SH-SY5Y (cell line): ENCODE data around the gene GCLC.

ENCODE experiments used
- GATA2 ChIP-seq: IDR thresholded peaks from 2 replicates; pipeline ENCODE4 v1.6.1; 2011; ENCODE audit warnings: mild to moderate bottlenecking, low read depth, low read length
- GATA3 ChIP-seq: IDR thresholded peaks from 2 replicates; pipeline ENCODE4 v1.6.1; 2011; ENCODE audit warnings: low read depth, mild to moderate bottlenecking, low read length, moderate library complexity

GCLC gene

DNA sequence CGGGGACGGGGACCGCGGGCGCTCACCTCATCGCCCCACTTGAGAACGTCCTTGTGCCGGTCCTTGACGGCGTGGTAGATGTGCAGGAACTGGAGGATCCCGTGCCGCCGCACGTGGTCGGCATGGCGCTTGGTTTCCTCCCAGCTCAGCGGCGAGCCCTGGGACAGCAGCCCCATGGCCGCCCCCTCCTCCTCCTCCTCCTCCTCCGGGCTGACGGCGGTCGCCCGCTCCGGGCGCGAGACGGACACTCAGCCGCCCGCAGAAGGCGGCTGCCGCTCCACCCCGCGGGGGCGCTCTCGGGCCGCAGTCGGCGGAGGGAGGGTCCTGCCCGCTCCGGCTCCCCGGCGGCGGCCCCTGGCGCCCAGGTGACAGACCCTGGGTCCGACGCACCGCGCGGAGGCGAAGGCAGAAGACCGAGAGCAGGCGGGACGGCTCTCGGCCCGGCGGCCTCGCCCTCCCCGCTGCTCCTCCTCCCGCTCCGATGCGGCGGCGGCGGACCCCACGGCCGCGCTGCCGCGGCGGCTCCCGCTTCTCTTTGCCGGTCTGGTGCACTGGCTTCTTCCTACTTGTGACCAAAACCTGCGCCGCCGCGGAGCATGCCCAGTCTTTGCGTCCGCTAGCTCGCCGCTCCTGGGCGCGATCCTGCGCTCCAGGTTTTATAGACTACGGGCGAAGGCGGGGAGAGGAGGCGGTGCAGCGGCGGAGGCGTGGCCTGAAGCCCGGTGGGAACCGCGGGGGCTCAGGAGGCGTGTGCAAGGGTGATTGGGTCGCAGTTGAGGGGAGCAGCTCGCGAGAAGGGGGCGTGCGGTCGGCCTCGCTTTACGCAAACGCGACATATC, at the start of gene GCLC:
GCLC (minus strand) TSS at position 632 of the 839 bp plus-strand sequence; CDS start at position 176, 456 bp downstream.
- TF ChIP-seq GATA3 (no peak), GATA2 (peak; percentile 16; the same call in 1 of the 2 replicates)

DNA sequence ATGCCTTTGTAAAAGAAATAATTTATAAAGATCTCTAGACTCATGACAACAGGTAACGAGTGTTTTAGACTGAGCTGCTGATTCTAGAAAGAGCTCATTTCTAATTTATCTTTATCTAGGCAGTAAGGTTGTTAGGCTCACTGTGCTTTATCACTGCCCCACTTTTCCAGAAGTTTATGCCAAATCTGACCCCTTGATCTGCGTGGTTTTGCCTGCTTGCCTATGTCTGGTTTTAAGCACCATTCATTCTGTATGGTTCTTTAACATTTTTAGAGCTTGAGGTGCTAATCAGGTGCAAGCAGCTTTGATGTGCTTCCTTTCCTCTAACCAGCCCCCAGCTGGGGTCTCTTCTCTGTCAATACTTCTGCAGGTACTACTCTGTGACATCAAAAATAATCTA, 49.7 kb upstream of the GCLC start:
- TF ChIP-seq GATA2 (no peak), GATA3 (no peak)

DNA sequence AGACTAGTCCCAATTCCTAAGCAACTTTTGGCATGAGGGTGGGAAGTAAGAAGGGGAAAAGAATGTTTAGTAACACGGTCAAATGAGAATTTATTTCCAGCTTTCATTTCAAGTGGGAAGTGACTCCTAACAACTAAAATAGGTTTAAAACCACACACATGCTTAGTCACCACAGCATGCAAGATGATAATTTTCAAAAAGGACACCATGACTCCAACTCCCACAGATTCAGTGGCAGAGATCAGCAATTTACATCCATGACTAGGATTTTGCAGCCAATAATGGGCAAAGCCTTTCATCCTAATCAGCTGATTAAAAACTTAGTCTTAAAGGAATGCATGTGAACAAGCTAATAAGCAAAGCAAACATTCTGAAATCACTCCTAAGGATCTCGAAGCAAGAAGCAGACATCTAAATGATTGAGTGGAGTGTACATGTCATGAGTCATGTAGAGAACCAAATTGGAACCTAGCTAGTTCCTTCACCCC, 48.1 kb upstream of the GCLC start:
- TF ChIP-seq GATA3 (no peak), GATA2 (no peak)

DNA sequence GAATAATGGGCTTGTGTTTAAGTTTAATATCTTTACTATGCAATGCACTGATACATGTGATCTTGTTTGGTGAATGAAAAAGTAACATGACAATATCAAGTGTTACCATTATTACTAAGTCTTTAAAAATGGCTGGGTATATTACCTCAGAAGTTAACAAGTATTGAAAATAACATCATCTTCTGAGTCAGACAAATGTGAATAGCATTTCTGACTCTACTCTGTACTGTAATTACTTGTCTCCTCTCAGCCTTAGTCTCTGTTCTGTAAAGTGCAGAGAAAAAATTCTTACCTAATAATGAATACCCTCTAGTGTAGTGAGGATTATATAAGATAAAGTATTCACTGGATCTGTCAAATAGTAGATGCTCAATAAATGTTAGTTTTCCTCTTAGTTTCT, 47.0 kb upstream of the GCLC start:
- no peak for TF ChIP-seq GATA2
- TF ChIP-seq GATA3 = no peak

DNA sequence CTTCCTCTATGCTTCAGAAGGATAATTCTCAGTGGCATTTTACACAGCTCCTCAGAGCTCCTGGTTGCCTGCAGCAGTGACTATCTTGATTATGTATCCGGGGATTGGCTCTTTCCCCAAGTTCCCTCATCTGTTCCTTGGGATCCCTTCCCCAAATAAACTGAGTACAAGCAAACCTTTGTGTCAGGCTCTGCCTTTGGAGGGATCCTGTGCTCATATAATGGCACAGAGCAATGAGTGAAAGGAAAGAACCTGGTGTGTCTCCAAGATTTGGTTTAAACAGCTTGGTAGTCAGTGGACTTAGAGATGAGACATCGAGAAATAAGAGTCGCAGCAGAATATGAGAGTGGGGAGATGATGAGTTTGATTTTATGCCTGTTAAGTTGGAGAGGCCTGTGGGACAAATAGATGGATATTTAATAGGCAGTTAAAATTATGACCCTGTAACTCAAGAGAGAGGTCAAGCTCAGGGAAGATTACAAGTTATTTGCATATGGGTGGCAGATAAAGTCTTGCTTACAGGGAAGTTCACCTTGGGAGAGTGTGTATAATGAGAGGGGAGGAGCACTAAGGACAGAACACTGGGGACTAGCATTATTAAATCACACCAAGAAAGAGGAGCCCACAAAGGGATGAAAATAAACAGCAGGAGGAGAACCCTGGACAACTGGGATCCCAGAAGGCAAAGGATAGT, 44.1 kb upstream of the GCLC start:
- TF ChIP-seq GATA3 (no peak), GATA2 (no peak)

DNA sequence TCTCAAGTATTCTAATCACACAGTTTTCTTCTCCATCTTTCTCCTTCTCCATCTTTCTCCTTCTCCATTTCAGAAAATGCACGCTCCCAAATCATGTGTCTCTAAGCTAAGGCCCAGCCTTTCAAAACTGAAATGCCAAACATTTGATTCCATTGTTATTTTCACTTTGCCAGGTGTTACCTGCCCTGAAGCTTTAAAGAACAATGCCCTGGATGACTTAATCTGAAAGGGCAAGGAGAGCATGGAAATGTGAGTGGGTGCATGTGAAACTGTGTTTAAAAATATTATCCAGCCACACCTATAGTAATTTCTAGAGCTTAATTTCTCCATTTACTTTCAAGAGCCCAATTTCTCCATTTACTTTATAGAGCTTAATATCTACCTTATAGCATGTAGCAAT, 42.4 kb upstream of the GCLC start:
- TF ChIP-seq GATA3 (no peak), GATA2 (no peak)

DNA sequence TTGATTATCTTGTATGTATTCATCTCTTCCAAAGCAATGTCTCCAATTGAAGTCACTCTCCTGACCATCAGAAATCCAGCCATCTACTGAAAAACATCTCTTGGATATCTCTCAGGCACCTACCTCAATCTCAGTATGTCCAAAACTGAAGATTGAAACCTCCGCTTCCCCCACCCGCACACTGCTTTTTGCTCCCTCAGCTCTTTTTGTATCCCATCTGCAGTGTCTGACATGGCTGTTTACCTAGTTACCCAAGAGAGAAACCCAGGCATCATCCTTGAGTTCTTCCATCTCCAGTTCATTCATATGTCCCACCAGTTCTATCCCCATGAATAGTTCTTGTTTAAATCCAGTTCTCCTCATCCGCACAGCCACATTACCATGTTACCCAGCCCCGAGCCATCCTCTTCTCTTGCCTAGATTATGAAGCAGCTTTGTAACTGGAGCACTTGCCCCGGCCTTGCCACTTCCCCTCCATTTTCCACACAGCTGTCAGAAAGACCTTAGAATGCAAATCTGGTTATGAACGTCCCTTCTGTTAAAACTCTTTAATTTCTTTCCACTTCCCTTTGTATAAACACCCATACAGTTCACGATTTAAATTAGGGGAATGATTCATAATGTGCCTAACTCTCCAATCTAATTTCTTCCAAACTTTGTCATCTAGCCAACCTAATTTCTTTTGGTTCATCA, 40.5 kb upstream of the GCLC start:
- TF ChIP-seq GATA2 = no peak
- TF ChIP-seq GATA3 = no peak

DNA sequence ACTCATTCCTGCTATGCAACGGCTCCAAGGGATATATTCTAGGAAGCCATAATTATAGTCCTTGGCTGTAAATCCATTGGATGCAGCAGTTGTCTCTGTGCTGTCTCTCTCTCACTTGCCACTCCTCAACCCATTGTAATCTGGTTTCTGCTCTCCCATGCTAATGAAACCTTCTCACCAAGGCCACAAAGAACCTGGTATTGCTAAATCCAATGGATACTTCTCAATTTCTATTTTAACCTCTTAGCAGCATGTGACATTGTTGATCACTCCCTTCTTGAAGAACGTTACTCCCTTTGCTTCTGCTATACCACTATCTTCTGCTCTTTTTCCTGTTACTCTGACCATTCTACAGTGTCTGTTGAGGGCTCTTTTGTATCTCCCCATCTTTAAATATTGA, 39.8 kb upstream of the GCLC start:
- no peak for TF ChIP-seq GATA2
- TF ChIP-seq GATA3 = no peak

DNA sequence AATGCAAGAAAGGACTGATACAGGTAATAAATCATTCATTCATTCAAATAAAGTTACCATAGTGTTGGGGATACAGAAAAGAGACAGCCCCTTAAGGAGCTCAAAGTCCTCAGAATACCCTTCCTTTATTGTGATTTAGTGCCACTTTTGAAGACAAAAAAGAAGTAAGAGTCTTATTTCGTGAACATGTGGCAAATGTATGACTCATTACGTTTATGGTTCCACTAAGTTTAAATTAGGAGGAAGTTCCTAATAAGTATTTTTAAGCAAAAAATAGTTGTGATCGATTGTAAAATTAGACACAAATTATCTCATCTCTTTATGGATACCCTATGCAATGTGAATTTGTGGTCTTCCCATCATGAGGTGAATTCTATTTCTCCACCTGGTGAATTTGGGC, 38.5 kb upstream of the GCLC start:
- TF ChIP-seq GATA2 = no peak
- TF ChIP-seq GATA3 = no peak

DNA sequence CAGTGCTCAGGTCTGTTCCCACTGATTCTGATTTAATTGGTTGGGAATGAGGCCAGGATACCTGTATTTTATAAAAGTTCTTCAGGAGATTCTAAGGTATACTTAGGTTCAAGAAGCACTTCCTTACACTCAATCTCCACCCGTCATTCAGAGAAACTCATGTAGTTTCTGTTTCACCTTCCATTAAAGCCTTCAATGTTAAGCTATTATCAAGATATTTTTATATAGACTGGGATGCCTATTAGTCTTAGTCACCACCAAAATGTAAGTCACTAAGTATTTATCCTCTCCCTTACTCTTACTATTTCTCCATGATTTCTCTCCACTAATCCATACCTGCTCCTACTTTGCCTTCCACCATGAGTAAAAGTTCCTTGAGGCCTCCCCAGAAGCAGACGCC, 38.1 kb upstream of the GCLC start:
- no peak for TF ChIP-seq GATA3
- TF ChIP-seq GATA2 = no peak

DNA sequence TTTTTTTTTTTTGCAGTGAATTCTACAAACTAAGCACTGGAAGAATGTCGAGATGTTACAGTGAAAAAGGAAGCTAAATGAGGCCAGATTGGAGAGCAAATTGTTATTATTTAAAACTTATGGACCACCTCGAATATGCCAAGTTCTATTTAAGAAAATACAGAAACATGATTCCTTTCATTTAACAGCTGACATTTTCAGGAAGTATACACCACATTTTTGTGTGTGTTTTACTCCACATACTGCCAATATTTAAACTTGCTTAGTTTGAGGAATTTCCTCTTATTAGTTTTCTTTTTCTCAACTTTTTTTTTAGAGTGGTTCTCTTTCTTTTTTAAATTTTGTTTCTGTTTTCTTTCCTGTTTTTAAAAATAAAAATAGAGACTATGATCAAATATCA, 37.0 kb upstream of the GCLC start:
- TF ChIP-seq GATA2 = no peak
- TF ChIP-seq GATA3 = no peak

DNA sequence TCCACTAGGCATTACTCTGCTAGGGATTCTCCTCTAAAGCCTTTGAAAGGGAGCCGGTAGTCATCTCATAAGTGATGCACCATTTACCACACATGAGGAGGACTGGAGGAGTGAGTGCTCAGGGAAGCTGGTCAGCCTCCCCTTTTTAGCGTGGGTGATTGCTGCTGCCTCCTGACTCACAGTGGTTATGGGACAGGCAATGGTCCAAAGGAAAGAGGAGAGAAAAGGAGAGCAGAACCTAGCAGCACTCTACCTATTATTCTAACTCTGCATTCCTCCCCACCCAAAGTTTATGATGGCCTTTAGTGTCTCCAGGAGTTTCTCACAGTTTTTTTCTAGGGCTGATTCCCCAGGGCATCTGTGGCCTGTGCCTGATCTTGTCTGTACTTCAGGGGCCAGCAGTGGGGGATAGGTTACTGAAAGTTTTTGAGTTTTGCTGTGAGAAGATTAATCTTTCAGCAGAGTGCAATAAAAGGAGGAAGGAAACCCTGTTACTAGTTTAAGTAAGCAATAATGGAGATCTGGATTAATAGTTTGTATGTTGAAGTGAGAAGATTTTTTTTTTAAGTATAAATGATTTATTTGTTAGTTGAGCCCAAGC, 36.4 kb upstream of the GCLC start:
- TF ChIP-seq GATA3 = no peak
- TF ChIP-seq GATA2 = no peak

DNA sequence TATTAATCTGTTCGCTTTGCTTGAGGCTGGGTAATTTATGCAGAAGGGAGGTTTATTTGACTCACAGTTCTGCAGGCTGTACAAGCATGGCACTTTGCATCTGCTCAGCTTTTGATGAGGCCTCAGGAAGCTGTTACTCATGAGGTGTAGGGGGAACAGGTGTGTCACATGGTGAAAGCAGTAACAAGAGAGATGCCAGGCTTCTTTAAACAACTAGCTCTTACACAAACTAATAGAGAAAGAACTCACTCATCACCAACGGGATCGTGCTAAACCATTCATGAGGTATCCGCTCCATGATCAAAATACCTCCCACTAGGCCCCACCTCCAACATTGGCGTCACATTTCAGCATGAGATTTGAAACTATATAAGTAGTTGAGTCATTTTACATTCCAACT, 34.4 kb upstream of the GCLC start:
- TF ChIP-seq GATA3 = no peak
- TF ChIP-seq GATA2 = no peak

DNA sequence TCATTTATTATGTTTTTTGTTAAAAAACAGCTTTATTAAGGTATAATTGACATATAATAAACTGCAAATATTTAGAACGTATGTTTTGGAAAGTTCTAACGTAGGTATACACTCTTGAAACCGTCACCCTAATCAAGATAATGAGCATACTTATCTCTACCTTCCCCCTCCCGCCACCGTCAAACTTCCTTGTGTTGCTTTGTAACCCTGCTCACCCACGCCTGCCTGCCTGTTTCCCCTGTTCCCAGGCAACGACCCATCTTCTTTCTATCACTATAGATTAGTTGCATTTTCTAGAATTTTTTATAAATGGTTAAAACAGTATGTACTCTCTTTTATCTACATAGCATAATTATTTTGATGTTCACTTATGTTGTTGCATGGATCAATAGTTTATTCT, 33.5 kb upstream of the GCLC start:
- TF ChIP-seq GATA2 (no peak), GATA3 (no peak)
